HG03159 (cell line): ENCODE measurements around the gene SPATA31E1.
"Not testable (repeated sequence)": the region's sequence is repeated elsewhere in the genome, so short reads cannot be mapped to it uniquely, and the experiment has no call there.

ENCODE experiments used
- ATAC-seq: cut with Tn5 transposase; IDR thresholded peaks from one replicate; pipeline ENCODE4 v1.9.1; 2021; ENCODE audit warnings: mild to moderate bottlenecking, moderate library complexity; ENCODE audit not compliant: unreplicated experiment

The SPATA31E1 gene

GRCh38 chr9:87919013-87919412, 36.3 kb downstream of the SPATA31E1 start:
- not testable (repeated sequence) for ATAC-seq

- not testable (repeated sequence) for ATAC-seq
Observed at GRCh38 chr9:87921561-87921960, 38.9 kb downstream of the SPATA31E1 start.

GRCh38 chr9:87923012-87923411, 40.3 kb downstream of the SPATA31E1 start:
- ATAC-seq = not testable (repeated sequence)

- not testable (repeated sequence) for ATAC-seq
Observed at GRCh38 chr9:87924851-87925250, 42.2 kb downstream of the SPATA31E1 start.

GRCh38 chr9:87929152-87929551, 46.5 kb downstream of the SPATA31E1 start:
- not testable (repeated sequence) for ATAC-seq

GRCh38 chr9:87934444-87934843, 51.8 kb downstream of the SPATA31E1 start:
- not testable (repeated sequence) for ATAC-seq

GRCh38 chr9:87937352-87937751, 54.7 kb downstream of the SPATA31E1 start:
- not testable (repeated sequence) for ATAC-seq

- not testable (repeated sequence) for ATAC-seq
Observed at GRCh38 chr9:87937918-87938317, 55.2 kb downstream of the SPATA31E1 start.

- ATAC-seq = not testable (repeated sequence)
Observed at GRCh38 chr9:87938336-87938735, 55.7 kb downstream of the SPATA31E1 start.
